Endothelial cell (in vitro differentiated cells): ENCODE data around the gene SELENOM. TPM values are rescaled to one million over a fixed set of nuclear protein-coding genes. Genes with fewer than 3 reads are reported as not detected.

Experiments
- DNase-seq: peaks from one replicate; pipeline ENCODE4 v3.0.0; 2021; ENCODE audit warnings: low spot score
- H3K27ac Mint-ChIP-seq: one replicate; pipeline ENCODE4 v1.8.0; 2021; ENCODE audit warnings: mixed read lengths, inconsistent platforms; ENCODE audit not compliant: unreplicated experiment
- H3K27me3 Mint-ChIP-seq: one replicate; pipeline ENCODE4 v1.8.0; 2021; ENCODE audit warnings: mild to moderate bottlenecking, moderate library complexity, mixed read lengths, inconsistent platforms; ENCODE audit not compliant: unreplicated experiment
- H3K36me3 Mint-ChIP-seq: one replicate; pipeline ENCODE4 v1.8.0; 2021; ENCODE audit warnings: mild to moderate bottlenecking, low read depth, mixed read lengths, inconsistent platforms; ENCODE audit not compliant: unreplicated experiment
- H3K4me1 Mint-ChIP-seq: one replicate; pipeline ENCODE4 v1.8.0; 2021; ENCODE audit warnings: mild to moderate bottlenecking, mixed read lengths, inconsistent platforms; ENCODE audit not compliant: unreplicated experiment
- H3K4me3 Mint-ChIP-seq: one replicate; pipeline ENCODE4 v1.8.0; 2021; ENCODE audit warnings: mild to moderate bottlenecking, mixed read lengths, inconsistent platforms; ENCODE audit not compliant: unreplicated experiment
- H3K9me3 Mint-ChIP-seq: one replicate; pipeline ENCODE4 v1.8.0; 2021; ENCODE audit warnings: mixed read lengths, inconsistent platforms; ENCODE audit not compliant: unreplicated experiment
- total RNA-seq: library from RNA; stranded (reverse); fragmentation: NEBNext Ultra II Directional; extraction: Animal tissue kit (Norgen Biotek cat#: 25700); gene quantifications from one replicate; pipeline ENCODE4 v1.2.1, GENCODE V29; 2021; ENCODE audit not compliant: unreplicated experiment
- TF ChIP-seq, protein P1 (sequence below): fragments of 200-600 bp; sonication (generic); IDR thresholded peaks from one replicate; pipeline ENCODE4 v1.5.0; 2021; ENCODE audit warnings: antibody characterized with exemption; ENCODE audit not compliant: unreplicated experiment

The SELENOM gene
- total RNA-seq, 1 donor from 2014 or later: 35.4 TPM

DNA sequence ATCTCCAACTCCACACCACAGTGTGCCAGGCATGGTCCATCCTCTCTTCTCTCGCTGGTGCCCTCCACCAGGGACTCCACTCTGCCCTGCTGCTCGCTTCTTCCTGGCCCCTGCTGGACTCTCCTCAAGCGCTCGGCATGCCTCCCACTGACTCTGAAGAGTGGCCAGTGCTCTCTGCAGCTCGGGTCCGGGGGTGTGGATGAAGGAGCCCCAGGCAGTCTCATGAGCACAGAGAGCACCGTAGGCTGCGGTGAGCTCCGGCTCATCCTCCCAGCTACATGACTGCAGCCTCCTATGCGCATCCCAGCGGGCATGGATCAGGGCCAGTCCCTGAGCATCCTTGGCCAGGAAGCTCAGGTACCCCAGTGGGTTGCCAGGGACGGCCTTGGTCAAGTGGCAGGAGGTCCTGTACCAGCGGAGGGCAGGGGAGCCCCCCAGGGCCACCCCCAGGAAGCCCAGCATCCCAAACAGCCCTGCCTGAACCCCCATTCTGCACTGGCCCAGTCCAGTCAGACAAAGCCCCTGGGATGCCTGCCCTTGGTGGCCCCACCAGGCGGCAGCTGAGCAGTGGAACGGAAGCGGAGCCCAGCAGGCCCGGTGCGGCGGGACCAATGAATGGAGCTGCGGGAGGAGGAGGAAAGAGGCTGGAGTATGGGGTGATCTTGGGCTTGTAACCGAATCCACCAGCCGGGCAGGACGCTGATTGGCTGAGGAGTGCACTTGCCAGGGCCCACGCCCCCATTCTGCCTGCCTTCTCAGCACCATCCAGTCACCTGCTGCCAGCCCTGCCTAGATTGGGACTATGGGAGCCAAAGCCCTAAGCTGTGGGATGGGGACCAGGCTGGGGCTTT is 32.7 kb upstream of the SELENOM start, which contains the start of gene PLA2G3:
Gene PLA2G3, minus strand, starts transcription at position 643 of the 851 bp plus-strand sequence. Its CDS starts 154 bp downstream, at position 489.
- peak; percentile 65 for DNase-seq
- Mint-ChIP-seq H3K27me3 (peaks cover 9% of the 10 kb centered on the region), H3K9me3 (no peaks in the 10 kb centered on the region), H3K27ac (no peak within 1 kb of the TSS), H3K4me1 (peaks cover 5% of the 10 kb centered on the region), H3K4me3 (peak within 1 kb of the TSS; percentile 65), H3K36me3 (peaks cover 8% of the 10 kb centered on the region)
- TF ChIP-seq, protein P1, sequence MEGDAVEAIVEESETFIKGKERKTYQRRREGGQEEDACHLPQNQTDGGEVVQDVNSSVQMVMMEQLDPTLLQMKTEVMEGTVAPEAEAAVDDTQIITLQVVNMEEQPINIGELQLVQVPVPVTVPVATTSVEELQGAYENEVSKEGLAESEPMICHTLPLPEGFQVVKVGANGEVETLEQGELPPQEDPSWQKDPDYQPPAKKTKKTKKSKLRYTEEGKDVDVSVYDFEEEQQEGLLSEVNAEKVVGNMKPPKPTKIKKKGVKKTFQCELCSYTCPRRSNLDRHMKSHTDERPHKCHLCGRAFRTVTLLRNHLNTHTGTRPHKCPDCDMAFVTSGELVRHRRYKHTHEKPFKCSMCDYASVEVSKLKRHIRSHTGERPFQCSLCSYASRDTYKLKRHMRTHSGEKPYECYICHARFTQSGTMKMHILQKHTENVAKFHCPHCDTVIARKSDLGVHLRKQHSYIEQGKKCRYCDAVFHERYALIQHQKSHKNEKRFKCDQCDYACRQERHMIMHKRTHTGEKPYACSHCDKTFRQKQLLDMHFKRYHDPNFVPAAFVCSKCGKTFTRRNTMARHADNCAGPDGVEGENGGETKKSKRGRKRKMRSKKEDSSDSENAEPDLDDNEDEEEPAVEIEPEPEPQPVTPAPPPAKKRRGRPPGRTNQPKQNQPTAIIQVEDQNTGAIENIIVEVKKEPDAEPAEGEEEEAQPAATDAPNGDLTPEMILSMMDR: no peak

DNA sequence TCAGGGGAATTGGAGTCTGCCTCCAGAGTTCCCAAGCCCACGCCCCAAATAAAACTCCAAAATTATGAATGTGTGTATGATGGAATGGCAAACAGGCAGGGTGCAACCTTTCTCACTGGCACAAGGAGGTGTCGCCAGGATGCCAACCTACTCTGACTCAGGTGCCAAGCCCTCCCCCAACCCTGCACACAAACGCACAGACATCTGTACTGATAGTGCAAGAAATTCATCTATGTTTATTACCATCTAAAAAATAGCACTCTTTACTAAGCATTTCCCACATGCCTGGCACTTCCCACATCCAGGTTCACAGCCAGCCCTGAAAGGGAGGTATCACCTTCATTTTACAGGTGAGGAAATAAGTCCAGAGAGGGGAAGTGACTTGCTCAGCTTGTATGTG is 31.7 kb upstream of the SELENOM start:
- H3K4me1 Mint-ChIP-seq: peaks cover 5% of the 10 kb centered on the region
- no peak overlapping the region for H3K4me3 Mint-ChIP-seq
- TF ChIP-seq, protein P1: no peak

DNA sequence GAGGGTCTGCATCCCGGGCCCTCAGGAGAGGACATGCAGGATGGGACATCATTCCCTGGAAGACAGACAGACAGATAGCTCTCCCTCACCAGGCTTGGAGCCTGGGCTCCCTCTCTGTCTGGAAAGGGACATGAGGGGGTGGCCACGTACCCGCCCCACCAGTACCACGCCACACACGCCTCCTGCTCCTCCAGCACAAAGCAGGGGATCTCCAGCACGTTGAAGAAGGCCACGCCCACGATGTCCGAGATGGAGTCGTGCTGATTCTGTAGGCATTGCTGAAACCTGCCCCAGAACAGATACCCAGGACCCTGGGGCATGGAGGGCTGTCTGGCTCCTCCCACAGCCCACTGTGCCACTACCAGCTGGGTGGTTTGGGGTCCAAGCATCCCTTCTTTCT is 30.8 kb upstream of the SELENOM start:
- TF ChIP-seq, protein P1: no peak
- H3K9me3 Mint-ChIP-seq: no peaks in the 10 kb centered on the region
- H3K36me3 Mint-ChIP-seq: peaks cover 6% of the 10 kb centered on the region
- peaks cover 5% of the 10 kb centered on the region for H3K4me1 Mint-ChIP-seq
- H3K4me3 Mint-ChIP-seq: no peak overlapping the region
- H3K27me3 Mint-ChIP-seq: peaks cover 5% of the 10 kb centered on the region
- DNase-seq: no peak
- no peak overlapping the region for H3K27ac Mint-ChIP-seq

More for the DNA sequence above, 31.7 kb upstream of the SELENOM start:
- peaks cover 9% of the 10 kb centered on the region for H3K27me3 Mint-ChIP-seq
- DNase-seq: no peak
- peaks cover 8% of the 10 kb centered on the region for H3K36me3 Mint-ChIP-seq
- H3K27ac Mint-ChIP-seq: no peak overlapping the region
- H3K9me3 Mint-ChIP-seq: no peaks in the 10 kb centered on the region

DNA sequence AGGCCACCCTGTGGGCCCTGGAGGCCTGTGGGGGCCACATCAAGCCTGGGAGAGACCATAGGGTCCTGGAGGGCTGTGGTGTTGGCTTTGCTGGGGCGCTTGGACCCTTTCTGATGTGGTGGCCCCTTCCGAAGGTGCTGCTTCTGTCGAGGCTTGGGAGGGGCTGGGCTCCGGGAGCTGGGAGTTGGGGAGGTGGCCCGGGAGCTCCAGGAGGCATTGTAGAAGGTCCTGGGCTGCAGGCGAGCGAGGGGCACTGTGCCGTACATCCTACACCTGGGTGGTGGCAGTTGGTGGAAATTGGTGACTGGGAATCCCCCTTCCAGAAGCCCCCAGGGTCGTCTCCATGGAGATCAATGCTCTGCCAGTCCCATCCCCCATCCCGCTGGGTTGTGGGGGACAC is 30.4 kb upstream of the SELENOM start:
- TF ChIP-seq, protein P1: no peak
- no peak overlapping the region for H3K27ac Mint-ChIP-seq
- H3K4me1 Mint-ChIP-seq: peaks cover 5% of the 10 kb centered on the region

DNA sequence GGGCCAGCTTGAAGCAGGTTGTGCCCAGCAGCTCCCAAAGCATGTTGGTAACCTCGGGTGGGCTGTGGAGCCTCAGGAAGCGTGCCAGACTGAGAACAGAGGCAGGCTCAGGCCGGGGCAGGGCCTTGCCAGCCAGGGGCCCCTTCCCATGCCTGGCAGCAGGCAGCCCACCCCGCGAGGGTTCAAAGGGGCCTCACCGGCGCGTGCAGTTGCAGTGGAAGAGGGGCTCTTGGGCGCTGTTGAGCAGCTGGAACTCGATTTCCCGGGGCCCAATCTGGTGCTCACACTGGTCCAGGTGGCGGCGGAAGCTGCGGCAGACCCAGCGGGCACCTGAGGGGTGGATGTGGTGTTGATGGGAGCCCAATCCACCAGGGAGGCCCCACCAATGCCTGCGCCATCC is 29.3 kb upstream of the SELENOM start:
- Mint-ChIP-seq H3K36me3 (peaks cover 4% of the 10 kb centered on the region), H3K27ac (no peak overlapping the region), H3K9me3 (no peaks in the 10 kb centered on the region), H3K4me1 (peaks cover 5% of the 10 kb centered on the region), H3K4me3 (no peak overlapping the region), H3K27me3 (peaks cover 4% of the 10 kb centered on the region)
- TF ChIP-seq, protein P1: no peak
- DNase-seq: no peak

More for the DNA sequence above, 30.4 kb upstream of the SELENOM start:
- Mint-ChIP-seq H3K36me3 (peaks cover 4% of the 10 kb centered on the region), H3K9me3 (no peaks in the 10 kb centered on the region), H3K4me3 (no peak overlapping the region), H3K27me3 (peaks cover 5% of the 10 kb centered on the region)
- DNase-seq: no peak
